Activated CD4-positive, alpha-beta T cell treated with anti-CD3 and anti-CD28 coated beads, Interleukin-2, amount 50 U/mL, for 48 hours (primary cell): ENCODE data around the gene HOXC5.

ENCODE experiments used
- DNase-seq, 2 experiments: peaks; one replicate each; pipeline ENCODE4 v3.0.0-alpha.2; 2020

Gene HOXC5

DNA sequence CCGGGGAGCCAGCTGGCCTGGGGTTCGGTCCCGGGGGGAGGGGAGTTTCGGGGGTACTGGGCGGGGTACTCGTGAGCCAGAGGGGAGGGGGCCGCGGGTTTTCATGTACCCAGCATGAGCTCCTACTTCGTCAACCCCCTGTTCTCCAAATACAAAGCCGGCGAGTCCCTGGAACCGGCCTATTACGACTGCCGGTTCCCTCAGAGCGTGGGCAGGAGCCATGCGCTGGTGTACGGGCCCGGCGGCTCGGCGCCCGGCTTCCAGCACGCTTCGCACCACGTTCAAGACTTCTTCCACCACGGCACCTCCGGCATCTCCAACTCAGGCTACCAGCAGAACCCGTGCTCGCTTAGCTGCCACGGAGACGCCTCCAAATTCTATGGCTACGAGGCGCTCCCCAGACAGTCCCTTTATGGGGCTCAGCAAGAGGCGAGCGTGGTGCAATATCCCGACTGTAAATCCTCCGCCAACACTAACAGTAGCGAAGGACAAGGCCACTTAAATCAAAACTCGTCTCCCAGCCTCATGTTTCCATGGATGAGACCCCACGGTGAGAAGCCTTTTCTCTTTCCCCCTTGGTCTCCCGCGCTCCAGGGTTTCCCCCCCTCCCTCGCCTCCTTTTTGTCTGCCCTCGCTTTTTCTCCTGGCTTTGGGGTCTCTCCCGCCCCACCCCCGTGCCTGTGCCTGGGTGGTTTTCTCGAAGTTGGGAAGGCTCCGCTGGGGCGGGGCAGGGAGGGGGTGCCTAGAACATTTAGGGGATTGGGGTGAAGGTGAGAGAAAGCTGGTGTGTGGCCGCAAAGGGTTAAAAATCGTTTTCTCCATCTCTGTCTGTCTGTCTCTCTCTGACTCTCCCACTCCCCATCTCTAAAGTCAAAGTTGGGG is 23.4 kb upstream of the HOXC5 start:
- DNase-seq, result no peak

DNA sequence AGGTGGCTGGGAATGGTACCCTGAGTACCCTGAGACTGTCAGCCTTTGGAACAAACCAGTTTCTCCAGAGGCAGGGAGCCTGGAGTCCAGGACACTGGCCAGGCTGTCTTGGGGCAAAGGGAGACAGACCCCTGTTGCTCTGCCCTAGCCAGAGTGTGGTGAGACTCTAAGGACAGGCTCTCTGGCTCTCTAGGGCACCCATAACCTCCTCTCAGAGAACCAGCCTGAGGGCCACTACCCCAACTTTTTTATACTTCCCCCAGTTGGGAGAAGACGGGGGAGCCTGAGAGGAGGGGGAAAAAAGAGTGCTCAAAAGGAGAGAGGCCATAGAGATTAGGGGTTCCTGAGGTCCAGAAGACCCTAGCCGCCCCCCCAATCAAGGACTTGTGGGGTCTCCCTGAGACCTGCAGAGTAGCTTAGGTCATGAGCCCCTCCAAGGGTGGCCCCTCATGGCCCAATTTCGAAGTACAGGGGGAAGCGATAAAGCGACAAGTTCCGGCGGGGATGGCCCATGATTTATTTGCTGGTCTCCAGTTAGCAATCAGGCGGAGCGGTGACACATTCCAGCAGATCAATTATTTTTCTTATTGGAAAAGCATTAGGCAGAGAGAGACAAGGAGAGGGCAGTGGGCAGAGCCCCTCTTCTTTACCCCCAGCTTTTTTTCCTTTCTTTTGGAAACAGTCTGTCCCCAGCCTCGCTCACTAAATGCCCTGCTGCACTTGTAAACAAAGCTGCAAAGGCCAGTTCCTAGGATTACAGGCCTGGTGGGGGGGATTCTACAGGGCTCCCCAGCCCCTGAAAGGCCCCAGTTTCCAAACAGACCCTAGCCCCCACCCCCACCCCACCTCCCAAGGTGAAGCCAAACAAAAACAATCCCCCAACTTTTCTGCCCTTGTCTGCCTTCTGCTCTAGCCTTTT is 22.5 kb upstream of the HOXC5 start:
- no peak for DNase-seq

DNA sequence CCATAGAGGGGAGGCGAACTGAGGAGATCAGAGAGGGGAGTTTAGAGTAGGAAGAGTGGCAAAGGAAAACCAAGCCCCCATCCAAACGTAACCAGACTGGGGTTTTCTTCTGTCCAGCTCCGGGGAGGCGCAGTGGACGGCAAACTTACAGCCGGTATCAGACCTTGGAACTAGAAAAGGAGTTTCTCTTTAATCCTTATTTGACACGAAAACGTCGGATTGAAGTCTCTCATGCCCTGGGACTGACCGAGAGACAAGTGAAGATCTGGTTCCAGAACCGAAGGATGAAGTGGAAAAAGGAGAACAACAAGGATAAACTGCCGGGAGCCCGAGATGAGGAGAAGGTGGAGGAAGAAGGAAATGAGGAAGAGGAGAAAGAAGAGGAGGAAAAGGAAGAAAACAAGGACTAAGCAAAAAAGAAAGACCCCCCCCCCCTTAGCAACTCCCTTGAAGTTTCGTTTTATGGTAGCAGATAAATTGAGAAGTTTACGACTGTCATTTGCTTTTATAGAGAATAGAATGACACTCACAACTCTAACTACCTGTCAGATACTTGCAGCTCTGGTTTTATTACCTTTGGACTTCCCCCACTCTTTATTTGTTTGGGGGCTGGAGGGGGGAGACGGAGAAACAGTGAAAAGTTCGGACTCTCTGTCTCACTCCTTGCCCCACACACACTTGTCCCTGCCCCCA is 21.7 kb upstream of the HOXC5 start:
- no peak for DNase-seq

DNA sequence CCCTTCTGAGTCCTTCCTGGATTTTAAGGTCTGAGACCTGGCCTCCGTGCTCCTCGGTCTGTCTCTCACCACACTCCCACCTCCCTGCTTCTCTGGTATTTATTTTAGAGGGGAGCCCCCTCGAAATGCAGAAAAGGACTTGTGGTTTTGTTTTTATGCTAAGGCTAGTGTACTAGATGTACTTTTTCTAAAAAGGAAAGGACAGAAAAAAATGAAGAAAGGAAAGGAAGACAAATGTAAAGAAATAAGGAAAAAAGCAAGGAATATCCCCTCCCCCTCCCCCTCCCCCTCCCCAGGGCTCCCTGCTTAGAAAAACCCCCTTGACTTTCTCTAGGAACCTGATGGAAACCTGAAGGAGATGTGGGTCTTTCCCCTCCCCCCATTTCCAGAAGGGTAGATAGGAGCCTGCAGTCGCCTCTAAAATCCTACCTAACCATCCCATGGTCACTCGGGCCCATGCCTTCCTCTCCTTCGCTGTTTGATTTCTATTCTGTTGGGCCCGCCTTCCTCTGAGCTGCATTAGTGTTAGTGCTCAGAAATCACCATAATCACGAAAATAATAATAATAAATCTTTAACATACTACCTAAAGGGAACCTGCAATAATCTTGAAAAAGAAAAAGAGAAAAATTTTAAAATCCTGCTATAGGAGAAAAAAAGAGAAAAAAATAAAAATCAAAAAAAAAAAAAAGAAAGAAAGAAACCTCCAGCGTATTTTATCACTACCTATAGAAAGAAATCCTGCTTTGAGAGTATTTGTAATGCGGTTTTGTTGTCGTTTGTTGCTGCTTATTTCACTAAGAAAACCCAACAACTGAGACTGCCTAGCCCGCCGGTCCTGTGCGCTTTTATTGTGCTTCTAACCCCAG is 21.0 kb upstream of the HOXC5 start:
- DNase-seq, result no peak

DNA sequence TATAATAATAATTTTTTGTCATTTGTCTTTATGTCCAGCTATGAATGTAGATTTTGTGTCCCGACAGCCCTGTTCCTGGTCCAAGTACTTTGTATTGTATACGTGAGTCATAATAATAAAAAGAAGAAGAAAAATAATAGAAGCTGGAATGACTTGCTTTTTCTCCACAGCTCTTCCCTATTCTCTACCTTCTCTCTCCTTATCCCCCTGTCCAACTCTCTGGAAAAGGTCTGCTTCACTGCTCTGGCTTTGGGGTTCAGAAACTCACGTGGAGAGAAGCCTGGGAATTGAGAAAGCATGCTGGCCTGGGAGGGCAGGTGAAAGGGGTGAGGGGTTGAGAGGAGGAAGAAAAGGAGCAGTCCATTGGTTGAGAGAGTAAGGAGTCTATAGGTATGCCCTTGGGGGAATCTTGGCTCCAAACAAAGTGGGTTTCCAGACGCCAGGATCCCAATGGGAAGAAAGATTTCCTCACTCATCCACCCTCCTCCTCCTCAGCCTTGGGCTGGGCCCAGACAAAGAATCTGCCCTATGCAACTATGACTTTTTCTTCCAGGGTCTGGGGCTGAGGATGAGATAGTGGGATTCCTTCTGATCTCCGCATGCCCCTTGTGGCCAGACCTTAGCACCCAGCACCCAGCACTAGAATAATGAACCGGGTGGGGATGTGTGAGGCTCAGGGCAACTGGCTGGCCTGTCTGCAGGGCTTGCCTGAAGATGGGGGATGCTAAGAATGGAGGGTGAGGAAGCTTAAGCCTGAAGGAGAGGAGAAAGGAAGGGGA is 20.0 kb upstream of the HOXC5 start:
- DNase-seq, result no peak

DNA sequence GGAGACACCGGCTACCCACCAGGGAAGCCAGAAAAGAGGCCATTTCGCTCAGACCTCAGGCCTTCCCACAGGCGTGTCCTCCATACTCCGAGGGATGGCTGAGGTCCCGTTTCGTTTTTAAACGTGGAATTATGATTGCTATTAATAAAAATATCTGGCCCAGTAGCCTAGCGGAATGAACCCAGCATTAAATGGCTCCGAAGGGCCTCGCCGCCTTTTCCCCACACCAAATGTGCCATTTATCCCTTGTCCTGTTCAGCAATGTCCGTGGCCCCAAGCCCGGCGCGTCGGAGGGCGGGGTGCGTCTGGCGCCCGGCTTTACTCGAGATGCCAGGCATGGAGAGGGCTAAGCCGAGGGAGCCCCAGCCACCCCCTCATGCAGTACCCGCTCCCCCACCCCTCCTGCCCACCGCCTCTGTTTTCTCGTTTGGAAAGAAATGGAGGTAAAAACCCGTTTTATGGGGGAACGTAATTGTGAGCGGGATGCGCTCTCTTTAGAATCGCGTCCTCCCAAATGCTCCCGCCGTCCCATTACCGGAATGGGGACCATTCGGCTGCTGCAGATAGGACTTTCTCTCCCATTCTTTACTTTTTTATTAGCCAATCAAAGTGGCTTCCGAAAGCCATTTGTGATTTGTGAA is 18.4 kb upstream of the HOXC5 start:
- no peak for DNase-seq

DNA sequence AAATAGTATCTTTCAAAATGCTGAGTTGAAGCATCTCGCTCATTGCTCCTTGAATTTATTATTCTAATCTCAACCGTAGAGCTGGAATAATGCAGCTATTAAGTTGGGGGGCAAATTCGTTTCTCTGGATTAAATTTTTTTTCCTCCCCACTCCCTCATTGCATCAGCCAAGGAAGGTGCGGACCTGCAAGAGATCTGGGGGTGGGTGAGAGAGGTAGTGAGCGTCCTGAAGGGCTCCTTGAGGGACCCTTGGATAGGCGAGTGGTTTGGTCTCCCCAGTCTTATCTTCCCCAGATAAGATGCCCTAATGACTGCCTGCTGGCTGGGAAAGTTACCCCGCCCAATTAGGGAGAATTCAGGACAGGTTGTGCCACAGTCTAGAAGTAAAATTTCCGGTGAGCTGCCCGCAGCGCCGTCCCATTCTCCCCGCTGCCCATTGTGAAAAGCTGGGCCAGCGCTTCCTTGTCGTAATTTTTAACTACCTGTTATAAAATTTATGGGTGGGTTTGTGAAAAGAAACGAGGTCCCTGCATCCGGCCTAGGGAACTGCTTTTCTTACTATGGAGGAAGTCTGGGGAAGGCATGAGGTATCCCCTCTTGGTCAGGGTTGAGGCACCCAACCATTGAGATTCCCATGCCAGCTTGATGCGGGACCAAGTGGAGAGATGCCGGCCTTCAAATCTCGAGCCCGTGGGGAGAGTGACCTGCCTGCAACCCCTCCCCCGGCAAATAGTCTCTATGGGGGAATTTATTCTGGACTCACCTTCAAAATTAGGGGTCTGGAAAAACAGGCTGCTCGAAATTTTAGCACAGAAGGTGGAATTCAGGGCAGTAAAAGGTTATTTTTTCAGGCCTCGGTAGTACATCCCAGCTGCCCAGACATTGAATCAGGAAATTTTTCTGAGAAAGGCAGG is 17.6 kb upstream of the HOXC5 start:
- no peak for DNase-seq

DNA sequence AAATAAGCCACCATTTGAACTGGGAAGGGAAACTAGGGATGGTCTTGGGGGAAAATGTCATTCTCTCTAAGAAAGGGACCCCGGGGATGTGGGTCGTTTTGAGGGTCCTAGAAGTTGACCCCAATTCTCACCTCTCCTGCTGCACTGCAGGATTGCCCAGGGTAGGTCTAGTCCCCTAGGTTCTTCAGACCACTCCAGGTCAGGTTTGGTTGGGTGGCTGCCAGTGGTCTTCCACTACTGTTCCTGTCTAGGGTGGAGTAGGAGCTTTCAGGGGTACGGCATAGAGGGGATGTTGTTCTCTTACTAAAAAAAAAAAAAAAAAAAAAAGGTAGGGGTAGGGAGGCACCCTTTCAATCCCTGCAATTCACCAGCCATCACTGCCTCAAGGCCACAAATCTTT is 16.8 kb upstream of the HOXC5 start:
- DNase-seq, result no peak

DNA sequence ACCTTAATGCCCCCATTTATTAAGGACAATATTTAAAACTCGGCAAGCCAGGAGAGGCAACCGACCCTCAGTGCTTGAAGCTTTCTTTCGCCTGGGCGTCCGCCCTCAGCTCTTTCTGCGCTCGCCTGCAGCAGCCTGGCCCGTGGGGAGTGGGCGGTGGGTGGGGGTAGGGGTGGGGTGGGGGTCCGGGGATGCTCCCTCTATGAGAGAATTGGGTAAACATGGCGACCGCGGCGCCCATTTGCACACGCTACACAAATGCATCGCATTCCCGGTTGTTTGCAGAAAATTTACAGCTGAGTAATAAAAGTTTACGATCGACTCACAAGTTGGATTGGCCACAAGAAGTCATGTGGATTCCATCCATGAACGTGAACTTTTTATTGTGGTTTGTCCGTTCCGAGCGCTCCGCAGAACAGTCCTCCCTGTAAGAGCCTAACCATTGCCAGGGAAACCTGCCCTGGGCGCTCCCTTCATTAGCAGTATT is 16.3 kb upstream of the HOXC5 start:
- no peak for DNase-seq

DNA sequence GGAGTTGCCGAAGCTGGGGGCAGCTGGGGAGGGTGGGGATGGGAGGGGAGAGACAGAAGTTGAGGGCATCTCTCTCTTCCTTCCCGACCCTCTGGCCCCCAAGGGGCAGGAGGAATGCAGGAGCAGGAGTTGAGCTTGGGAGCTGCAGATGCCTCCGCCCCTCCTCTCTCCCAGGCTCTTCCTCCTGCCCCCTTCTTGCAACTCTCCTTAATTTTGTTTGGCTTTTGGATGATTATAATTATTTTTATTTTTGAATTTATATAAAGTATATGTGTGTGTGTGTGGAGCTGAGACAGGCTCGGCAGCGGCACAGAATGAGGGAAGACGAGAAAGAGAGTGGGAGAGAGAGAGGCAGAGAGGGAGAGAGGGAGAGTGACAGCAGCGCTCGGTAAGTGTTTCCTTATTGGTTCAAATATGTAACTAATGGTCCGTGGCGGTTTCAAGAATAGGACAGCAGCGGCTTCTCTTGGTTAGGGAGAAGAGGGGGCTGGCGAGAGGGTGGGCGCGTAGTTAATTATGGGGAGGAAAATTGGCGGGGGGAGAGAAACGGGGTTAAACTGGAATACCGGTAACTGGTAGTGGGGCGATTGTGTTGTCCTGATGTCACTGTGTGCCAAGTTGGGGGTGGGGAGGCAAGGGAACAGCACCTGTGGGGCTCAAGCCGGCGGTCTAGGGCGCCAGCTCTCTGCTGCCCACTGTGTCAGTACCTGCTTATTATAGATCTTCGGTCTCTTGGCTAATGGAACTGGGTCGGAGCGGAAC is 15.6 kb upstream of the HOXC5 start:
- DNase-seq, result no peak

DNA sequence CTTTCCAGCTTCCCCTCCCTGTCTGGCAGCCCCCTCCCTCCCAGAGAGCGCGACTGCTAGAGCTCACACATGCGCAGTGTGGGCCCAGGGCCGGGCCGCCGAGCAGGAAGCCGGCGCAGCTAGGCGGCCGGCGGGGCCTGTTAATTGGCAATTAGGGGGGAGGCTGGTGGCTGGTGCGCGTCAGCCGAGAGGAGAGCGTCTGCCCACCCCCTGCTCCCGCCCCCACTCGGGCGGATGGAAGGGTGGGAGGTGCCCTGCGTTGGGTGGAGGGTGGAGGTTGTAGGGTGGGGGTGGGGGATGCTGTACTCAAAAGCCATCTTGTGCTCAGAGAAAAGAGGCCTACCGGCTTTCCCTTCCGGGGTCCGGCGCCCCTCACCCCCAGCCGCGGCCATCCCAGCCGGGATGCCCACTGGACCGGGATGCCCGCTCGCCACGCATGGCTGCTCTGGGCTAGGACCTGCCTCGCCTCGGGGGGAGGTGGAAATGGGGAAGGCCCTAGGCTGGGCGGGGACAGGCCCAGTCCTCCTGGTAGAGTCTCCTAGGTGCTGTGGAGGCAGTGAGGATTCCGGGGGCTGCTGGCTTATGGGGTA is 14.9 kb upstream of the HOXC5 start:
- peak; percentile 65 to 70 for DNase-seq

DNA sequence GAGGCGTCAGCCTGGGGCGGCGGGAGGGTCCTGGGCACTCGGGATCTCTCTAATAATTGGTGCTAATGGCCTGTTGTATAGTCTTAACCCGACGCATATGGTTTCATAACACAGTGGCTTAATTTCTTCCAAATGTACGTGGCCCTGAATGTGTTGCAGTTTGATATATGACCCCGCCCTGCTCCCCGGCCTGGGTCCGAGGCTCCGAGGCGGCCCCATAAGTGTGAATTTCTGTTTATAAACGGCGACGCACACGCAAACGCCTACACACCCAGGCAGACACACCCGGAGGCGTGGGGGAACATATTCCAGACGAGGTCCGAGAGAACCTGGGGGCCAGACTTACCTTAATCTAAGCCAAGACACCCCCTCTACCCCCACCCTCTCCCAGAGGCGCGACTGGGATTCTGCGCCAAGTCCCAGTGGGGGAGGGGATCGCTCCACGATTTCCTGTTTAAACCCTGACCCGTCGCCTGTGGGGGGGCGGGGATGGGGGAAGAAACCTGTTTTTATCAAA is 14.3 kb upstream of the HOXC5 start:
- DNase-seq, result no peak

DNA sequence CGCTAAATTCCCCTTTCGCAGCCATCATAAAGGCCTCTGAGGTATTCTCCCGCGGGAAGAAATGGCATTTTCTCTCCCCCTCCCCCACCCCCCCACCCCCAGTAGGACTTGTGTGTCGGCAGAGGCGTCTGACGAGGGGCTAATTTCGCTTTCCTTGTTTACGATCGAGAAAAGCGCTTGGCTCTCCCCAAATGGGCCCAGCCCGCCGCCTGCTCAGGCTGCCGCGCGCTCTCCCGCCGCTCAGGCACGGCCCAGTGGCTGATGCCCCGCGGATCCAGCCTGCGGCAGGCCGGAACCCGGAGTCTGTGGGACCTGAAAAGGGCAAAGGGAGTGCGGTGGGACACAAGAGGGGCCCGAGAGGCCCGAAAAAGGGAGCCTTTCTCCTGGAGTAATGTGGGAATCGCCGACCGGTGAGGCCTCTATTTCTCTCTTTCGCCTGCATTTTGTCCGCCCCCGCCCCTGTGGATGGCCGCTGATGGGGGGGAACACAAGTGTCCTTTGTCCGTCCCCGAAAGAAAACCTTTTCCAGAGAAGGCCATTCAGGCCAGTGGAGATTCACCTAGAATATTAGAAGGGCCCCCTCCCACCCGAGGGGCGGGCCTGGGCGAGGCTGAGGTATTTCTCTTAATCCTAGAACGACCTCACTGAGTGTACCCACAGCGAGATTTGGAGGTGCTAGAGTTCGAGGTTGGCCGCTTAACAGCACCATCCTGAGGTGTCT is 13.6 kb upstream of the HOXC5 start:
- DNase-seq, result no peak

DNA sequence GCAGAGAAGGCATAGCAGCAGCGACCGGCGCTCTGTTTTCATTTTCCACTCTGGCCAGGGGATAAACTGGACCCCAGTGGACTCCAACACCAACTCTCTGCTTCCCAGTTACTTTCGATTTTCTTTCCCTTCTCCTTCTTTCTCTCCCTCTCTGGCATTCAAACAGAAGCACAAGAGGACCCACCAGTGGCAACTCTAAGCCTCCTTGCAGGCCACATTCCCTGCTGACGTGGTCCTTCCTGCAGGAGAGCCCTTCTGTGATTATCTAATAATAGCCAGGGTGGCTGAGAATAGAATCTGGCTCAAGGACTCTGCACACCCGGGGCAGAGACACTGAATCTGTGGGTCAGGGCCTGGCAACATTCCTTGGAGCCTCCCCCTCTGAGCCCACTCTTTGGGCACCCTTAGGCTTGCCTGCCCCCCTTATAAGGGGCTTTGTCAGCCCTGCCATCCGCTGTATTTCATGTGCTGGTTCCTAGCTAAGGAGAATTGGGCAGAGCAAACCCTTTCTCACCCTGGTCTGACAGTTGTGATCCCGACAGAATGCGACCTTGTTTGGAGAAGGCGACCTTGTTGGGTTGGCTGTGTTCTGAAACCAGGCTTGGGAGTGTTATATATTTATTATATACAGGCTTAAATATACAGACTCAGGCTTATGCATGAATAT is 12.8 kb upstream of the HOXC5 start:
- DNase-seq, result no peak

DNA sequence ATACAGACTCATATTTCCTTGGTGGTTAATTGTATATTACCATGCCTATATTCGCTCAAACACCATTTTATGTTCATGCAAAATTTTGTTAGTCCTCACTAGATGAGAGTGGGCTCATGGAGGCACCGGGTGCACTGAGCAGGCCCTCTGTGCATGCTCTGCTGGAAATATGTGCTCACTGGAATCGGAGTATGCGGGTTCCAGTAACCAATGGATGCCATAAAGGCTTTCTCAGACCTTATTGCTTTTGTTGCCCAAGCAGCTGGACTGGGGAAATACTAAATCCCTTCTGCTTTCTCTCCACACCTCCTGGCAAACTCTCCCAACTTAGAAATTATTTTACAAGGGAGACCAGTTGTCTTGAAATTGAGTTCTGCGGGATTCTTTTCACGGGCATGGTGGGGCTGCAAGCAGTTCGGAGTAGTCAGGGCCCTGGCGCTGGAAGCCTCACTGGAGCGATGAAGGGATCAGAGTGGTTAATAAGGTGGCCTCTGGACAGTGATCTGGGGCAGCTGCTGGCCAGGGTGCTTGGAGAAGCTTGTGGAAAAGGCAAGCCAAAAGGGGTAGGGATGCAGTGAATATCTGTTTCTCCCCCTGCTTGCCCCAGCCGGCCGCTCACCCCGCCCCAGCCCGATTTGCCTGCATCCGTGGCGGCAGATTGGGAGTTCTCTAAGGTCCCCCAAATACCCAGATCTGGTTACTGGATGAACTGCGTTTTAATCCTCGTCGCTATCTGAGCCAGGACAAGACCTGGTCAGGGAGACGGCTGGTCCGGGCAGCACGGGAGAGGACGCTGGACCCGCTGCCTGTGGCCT is 12.1 kb upstream of the HOXC5 start:
- no peak for DNase-seq

DNA sequence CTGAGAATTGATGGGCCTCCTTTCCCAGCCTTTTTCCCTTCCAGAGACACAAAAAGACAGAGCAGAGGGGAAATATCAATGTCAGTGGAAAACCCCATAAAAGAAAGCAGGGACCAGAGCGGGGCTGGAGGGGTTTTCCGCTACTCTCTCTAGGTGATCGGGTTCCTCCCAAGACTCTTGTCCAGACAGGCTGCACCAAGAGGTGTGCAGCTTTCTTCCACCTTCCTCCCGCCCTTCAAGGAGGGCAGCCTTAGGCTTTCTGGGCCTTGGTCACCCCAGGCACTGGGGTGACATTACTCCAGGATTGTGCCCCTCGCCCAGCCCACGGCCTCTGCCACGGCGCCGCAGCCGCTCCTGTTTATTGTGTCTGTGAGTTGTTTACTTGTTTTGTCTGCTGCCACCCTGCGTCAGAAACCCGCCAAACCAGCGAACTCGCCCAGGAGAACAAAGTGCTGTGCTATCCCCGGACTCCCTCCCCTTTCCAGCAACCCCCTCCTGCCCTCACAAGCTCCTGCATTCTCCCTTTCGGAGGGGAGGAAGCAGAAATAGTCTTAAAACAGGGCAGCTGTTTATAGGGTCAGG is 11.3 kb upstream of the HOXC5 start:
- DNase-seq, result no peak
